ENCODE results near the gene MPIG6B. TPM values are rescaled to one million over a fixed set of nuclear protein-coding genes. Genes with fewer than 3 reads are reported as not detected.

MPIG6B gene
- total RNA-seq, 2 donors from 2014 or later = not detected

- Histone ChIP-seq H3K27ac (ENCODE audit: low read depth, low read length) (no peak overlapping the region), H3K27me3 (ENCODE audit: control insufficient read depth, insufficient read depth, low read length, poor library complexity, severe bottlenecking) (no peaks in the 10 kb centered on the region), H3K9me3 (ENCODE audit: control insufficient read depth, low read length) (no peaks in the 10 kb centered on the region), H3K4me1 (ENCODE audit: control insufficient read depth, insufficient read depth, low read length) (no peaks in the 10 kb centered on the region), H3K36me3 (ENCODE audit: control insufficient read depth, insufficient read depth, low read length) (no peaks in the 10 kb centered on the region), H3K4me3 (ENCODE audit: low read length) (no peak overlapping the region), H3K9ac (ENCODE audit: extremely low read depth, low read length, poor library complexity, severe bottlenecking) (no peak overlapping the region)
- 89 to 95% methylated on average over 3 to 6 of the region's 7 CpGs for WGBS, 2 experiments (ENCODE audit: insufficient coverage in 1 of 2, insufficient read length in 1 of 2)
- no peak for DNase-seq
- H3K4me3 Mint-ChIP-seq = no peak overlapping the region
- no peak for TF ChIP-seq CTCF (conservative IDR thresholded peaks at IDR 0.05)
- no peaks in the 10 kb centered on the region for H3K27me3 Mint-ChIP-seq (ENCODE audit: insufficient read depth)
- H3K9me3 Mint-ChIP-seq = no peaks in the 10 kb centered on the region
- peaks cover 8% of the 10 kb centered on the region for H3K4me1 Mint-ChIP-seq
- H3K36me3 Mint-ChIP-seq (ENCODE audit: low read depth) = peaks cover 14% of the 10 kb centered on the region
- H3K27ac Mint-ChIP-seq = no peak overlapping the region
These were observed 27.3 kb downstream of the MPIG6B start for GRCh38 chr6:31750411-31751022.

GRCh38 chr6:31752739-31753319, 29.7 kb downstream of the MPIG6B start:
- peaks cover 7% of the 10 kb centered on the region for H3K36me3 Mint-ChIP-seq (ENCODE audit: low read depth)
- H3K27me3 Mint-ChIP-seq (ENCODE audit: insufficient read depth) = no peaks in the 10 kb centered on the region
- H3K4me3 Mint-ChIP-seq = no peak overlapping the region
- WGBS, 2 experiments (ENCODE audit: insufficient coverage in 1 of 2, insufficient read length in 1 of 2) = 88 to 94% methylated on average over 7 to 8 of the region's 8 CpGs
- Histone ChIP-seq H3K27ac (ENCODE audit: low read depth, low read length) (no peak overlapping the region), H3K9ac (ENCODE audit: extremely low read depth, low read length, poor library complexity, severe bottlenecking) (no peak overlapping the region), H3K4me1 (ENCODE audit: control insufficient read depth, insufficient read depth, low read length) (no peaks in the 10 kb centered on the region), H3K27me3 (ENCODE audit: control insufficient read depth, insufficient read depth, low read length, poor library complexity, severe bottlenecking) (no peaks in the 10 kb centered on the region), H3K9me3 (ENCODE audit: control insufficient read depth, low read length) (no peaks in the 10 kb centered on the region), H3K4me3 (ENCODE audit: low read length) (no peak overlapping the region), H3K36me3 (ENCODE audit: control insufficient read depth, insufficient read depth, low read length) (no peaks in the 10 kb centered on the region)
- no peak overlapping the region for H3K27ac Mint-ChIP-seq
- TF ChIP-seq CTCF (conservative IDR thresholded peaks at IDR 0.05) = no peak
- no peak for DNase-seq
- no peaks in the 10 kb centered on the region for H3K9me3 Mint-ChIP-seq
- H3K4me1 Mint-ChIP-seq = peaks cover 4% of the 10 kb centered on the region

- Histone ChIP-seq H3K4me3 (ENCODE audit: low read length) (no peak overlapping the region), H3K9ac (ENCODE audit: extremely low read depth, low read length, poor library complexity, severe bottlenecking) (no peak overlapping the region), H3K27me3 (ENCODE audit: control insufficient read depth, insufficient read depth, low read length, poor library complexity, severe bottlenecking) (no peaks in the 10 kb centered on the region), H3K27ac (ENCODE audit: low read depth, low read length) (no peak overlapping the region), H3K9me3 (ENCODE audit: control insufficient read depth, low read length) (no peaks in the 10 kb centered on the region), H3K4me1 (ENCODE audit: control insufficient read depth, insufficient read depth, low read length) (no peaks in the 10 kb centered on the region), H3K36me3 (ENCODE audit: control insufficient read depth, insufficient read depth, low read length) (no peaks in the 10 kb centered on the region)
- H3K9me3 Mint-ChIP-seq = no peaks in the 10 kb centered on the region
- H3K27ac Mint-ChIP-seq = no peak overlapping the region
- no peak for TF ChIP-seq CTCF (conservative IDR thresholded peaks at IDR 0.05)
- H3K4me1 Mint-ChIP-seq = peaks cover 3% of the 10 kb centered on the region
- peaks cover 24% of the 10 kb centered on the region for H3K36me3 Mint-ChIP-seq (ENCODE audit: low read depth)
- WGBS, 2 experiments (ENCODE audit: insufficient coverage in 1 of 2, insufficient read length in 1 of 2) = 90 to 100% methylated on average over 2 of the region's 2 CpGs
- DNase-seq = no peak
- H3K27me3 Mint-ChIP-seq (ENCODE audit: insufficient read depth) = no peaks in the 10 kb centered on the region
- no peak overlapping the region for H3K4me3 Mint-ChIP-seq
These were observed 35.1 kb downstream of the MPIG6B start for GRCh38 chr6:31758281-31758680.
